H9 (cell line): ENCODE data around the gene USP17L29. TPM values are rescaled to one million over a fixed set of nuclear protein-coding genes. Genes with fewer than 3 reads are reported as not detected.
"Not testable (repeated sequence)": the region's sequence is repeated elsewhere in the genome, so short reads cannot be mapped to it uniquely, and the experiment has no call there.

ENCODE experiments used
- DNase-seq: peaks from one replicate; pipeline ENCODE4 v3.0.0-alpha.2; 2017
- H2AFZ ChIP-seq: one replicate; pipeline ENCODE4 v1.6.1; 2013; ENCODE audit warnings: mild to moderate bottlenecking, low read length, control low read depth, moderate library complexity
- H2AK5ac ChIP-seq: 2 replicates; pipeline ENCODE4 v1.6.1; 2013; ENCODE audit warnings: low read length, control low read depth, mixed read lengths; ENCODE audit not compliant: insufficient read length
- H2BK120ac ChIP-seq: one replicate; pipeline ENCODE4 v1.6.1; 2013; ENCODE audit warnings: low read depth, mild to moderate bottlenecking, low read length, control low read depth, inconsistent platforms; ENCODE audit not compliant: poor library complexity, severe bottlenecking
- H2BK12ac ChIP-seq: 2 replicates; pipeline ENCODE4 v1.6.1; 2013; ENCODE audit warnings: low read length, control low read depth, mixed read lengths, low read depth; ENCODE audit not compliant: insufficient read length
- H2BK15ac ChIP-seq: 2 replicates; pipeline ENCODE4 v1.6.1; 2013; ENCODE audit warnings: low read depth, low read length, control low read depth
- H2BK20ac ChIP-seq: one replicate; pipeline ENCODE4 v1.6.1; 2013; ENCODE audit warnings: low read depth, mild to moderate bottlenecking, low read length, control low read depth, inconsistent platforms; ENCODE audit not compliant: poor library complexity, severe bottlenecking
- H2BK5ac ChIP-seq: 2 replicates; pipeline ENCODE4 v1.6.1; 2013; ENCODE audit warnings: low read length, control low read depth, mixed read lengths; ENCODE audit not compliant: insufficient read length
- H3K14ac ChIP-seq: 2 replicates; pipeline ENCODE4 v1.6.1; 2013; ENCODE audit warnings: low read length, control low read depth; ENCODE audit not compliant: insufficient read depth
- H3K18ac ChIP-seq: 2 replicates; pipeline ENCODE4 v1.6.1; 2013; ENCODE audit warnings: low read depth, mild to moderate bottlenecking, mixed read lengths, low read length, control low read depth; ENCODE audit not compliant: insufficient read length
- H3K23ac ChIP-seq: 2 replicates; pipeline ENCODE4 v1.6.1; 2013; ENCODE audit warnings: low read length, control low read depth, mixed read lengths, low read depth; ENCODE audit not compliant: insufficient read length
- H3K23me2 ChIP-seq: 2 replicates; pipeline ENCODE4 v1.6.1; 2013; ENCODE audit warnings: low read depth, mild to moderate bottlenecking, mixed read lengths, low read length, control low read depth; ENCODE audit not compliant: insufficient read length, poor library complexity, severe bottlenecking
- H3K27ac ChIP-seq: 2 replicates; pipeline ENCODE4 v1.5.1; 2013; ENCODE audit warnings: low read length, control low read depth, mixed read lengths, low read depth; ENCODE audit not compliant: insufficient read length
- H3K27me3 ChIP-seq: 2 replicates; pipeline ENCODE4 v1.6.1; 2013; ENCODE audit warnings: low read length, control low read depth, inconsistent platforms; ENCODE audit not compliant: insufficient read depth
- H3K4ac ChIP-seq: 2 replicates; pipeline ENCODE4 v1.6.1; 2013; ENCODE audit warnings: low read depth, mild to moderate bottlenecking, control low read depth, inconsistent platforms, low read length, moderate library complexity
- H3K4me1 ChIP-seq: 2 replicates; pipeline ENCODE4 v1.6.1; 2013; ENCODE audit warnings: low read length, control low read depth, inconsistent platforms; ENCODE audit not compliant: insufficient read depth
- H3K4me2 ChIP-seq: 2 replicates; pipeline ENCODE4 v1.6.1; 2013; ENCODE audit warnings: low read length, control low read depth, mixed read lengths; ENCODE audit not compliant: insufficient read length, insufficient read depth
- H3K56ac ChIP-seq: 2 replicates; pipeline ENCODE4 v1.6.1; 2013; ENCODE audit warnings: low read depth, mild to moderate bottlenecking, mixed read lengths, low read length, control low read depth; ENCODE audit not compliant: insufficient read length
- H3K79me1 ChIP-seq: 2 replicates; pipeline ENCODE4 v1.6.1; 2013; ENCODE audit warnings: low read depth, mild to moderate bottlenecking, moderate library complexity, low read length, control low read depth, inconsistent platforms; ENCODE audit not compliant: insufficient read depth, poor library complexity, severe bottlenecking
- H3K79me2 ChIP-seq: 2 replicates; pipeline ENCODE4 v1.6.1; 2013; ENCODE audit warnings: low read length, control low read depth, inconsistent platforms; ENCODE audit not compliant: insufficient read depth
- H3K9ac ChIP-seq: 2 replicates; pipeline ENCODE4 v1.6.1; 2013; ENCODE audit warnings: low read length, control low read depth, mixed read lengths; ENCODE audit not compliant: insufficient read length; ENCODE audit errors: extremely low read depth
- H3K9me3 ChIP-seq: one replicate; pipeline ENCODE4 v1.6.1; 2013; ENCODE audit warnings: low read depth, low read length, inconsistent platforms; ENCODE audit not compliant: control insufficient read depth
- H3T11ph ChIP-seq: one replicate; pipeline ENCODE4 v1.6.1; 2013; ENCODE audit warnings: mild to moderate bottlenecking, low read length, control low read depth, inconsistent platforms
- H4K20me1 ChIP-seq: one replicate; pipeline ENCODE4 v1.6.1; 2013; ENCODE audit not compliant: control insufficient read depth, insufficient read length, insufficient read depth
- H4K5ac ChIP-seq: 2 replicates; pipeline ENCODE4 v1.6.1; 2013; ENCODE audit warnings: low read depth, mild to moderate bottlenecking, mixed read lengths, low read length, control low read depth; ENCODE audit not compliant: insufficient read length
- H4K8ac ChIP-seq: replicated peaks from 2 replicates; pipeline ENCODE4 v1.6.1; 2013; ENCODE audit warnings: low read length, control low read depth, mixed read lengths, low read depth; ENCODE audit not compliant: insufficient read length
- H4K91ac ChIP-seq: 2 replicates; pipeline ENCODE4 v1.6.1; 2013; ENCODE audit warnings: low read depth, mild to moderate bottlenecking, moderate library complexity, mixed read lengths, low read length, control low read depth; ENCODE audit not compliant: insufficient read length
- H3K27ac Mint-ChIP-seq, 3 experiments: 2 replicates in 2 of 3; 3 replicates in 1 of 3; pipeline ENCODE4 v1.8.0; 2020 to 2021; ENCODE audit warnings: mixed read lengths in 3 of 3, mild to moderate bottlenecking in 1 of 3, moderate library complexity in 1 of 3
- H3K27me3 Mint-ChIP-seq: 2 replicates; pipeline ENCODE4 v1.8.0; 2021; ENCODE audit warnings: low read depth, mild to moderate bottlenecking, moderate library complexity, mixed read lengths
- H3K36me3 Mint-ChIP-seq, 3 experiments: 2 replicates in 2 of 3; 3 replicates in 1 of 3; pipeline ENCODE4 v1.8.0; 2020 to 2021; ENCODE audit warnings: low read depth in 3 of 3, mixed read lengths in 3 of 3; ENCODE audit not compliant: insufficient read depth in 1 of 3
- H3K4me1 Mint-ChIP-seq, 2 experiments: 2 replicates each; pipeline ENCODE4 v1.8.0; 2020; ENCODE audit warnings: mixed read lengths in 2 of 2
- H3K4me3 Mint-ChIP-seq, 2 experiments: 2 replicates in 1 of 2; 3 replicates in 1 of 2; pipeline ENCODE4 v1.8.0; 2020 to 2021; ENCODE audit warnings: mild to moderate bottlenecking in 2 of 2, mixed read lengths in 2 of 2, moderate library complexity in 1 of 2
- H3K9me3 Mint-ChIP-seq, 2 experiments: 2 replicates in 1 of 2; 3 replicates in 1 of 2; pipeline ENCODE4 v1.8.0; 2020; ENCODE audit warnings: mild to moderate bottlenecking in 2 of 2, mixed read lengths in 2 of 2, moderate library complexity in 1 of 2
- WGBS: extraction: QIAGEN DNeasy Blood & Tissue Kit; methylation state at CpG from one replicate; pipeline ENCODE4 v1.1.7; 2013; ENCODE audit warnings: missing lambda C conversion rate, low lambda C conversion rate, mixed read lengths; ENCODE audit not compliant: insufficient read length; ENCODE audit errors: extremely low coverage; 5-methylcytosine and 5-hydroxymethylcytosine counted together
- total RNA-seq: library from RNA; stranded (reverse); gene quantifications from 2 replicates; pipeline ENCODE4 v1.2.1, GENCODE V29; 2021

Gene USP17L29
- total RNA-seq, 1 experiment from 2014 or later, result not detected

DNA sequence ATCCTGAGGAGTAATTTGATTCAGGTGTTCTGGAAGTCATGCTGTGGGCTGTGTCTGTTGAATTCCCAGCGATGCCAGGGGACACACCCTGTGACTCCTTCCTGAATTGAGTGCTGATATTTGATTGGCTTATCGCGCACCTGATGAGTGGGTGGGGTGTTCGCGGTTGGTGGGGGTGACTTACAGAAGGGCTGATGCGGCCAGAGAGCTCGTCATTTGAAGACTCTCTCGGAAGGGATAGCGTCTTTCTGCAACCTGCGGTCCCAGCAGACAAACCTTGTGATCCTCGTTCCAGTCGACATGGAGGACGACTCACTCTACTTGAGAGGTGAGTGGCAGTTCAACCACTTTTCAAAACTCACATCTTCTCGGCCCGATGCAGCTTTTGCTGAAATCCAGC is 9.6 kb upstream of the USP17L29 start, which contains the start of gene USP17L27:
Gene USP17L27 (plus strand): TSS at position 301 of the 400 bp plus-strand sequence. CDS start 0 bp downstream, at position 301.
- not testable (repeated sequence) for DNase-seq, H3K27me3 Mint-ChIP-seq, H3K18ac ChIP-seq, H2BK12ac ChIP-seq, H3K4me2 ChIP-seq, H4K91ac ChIP-seq, H3K23me2 ChIP-seq, H3K27me3 ChIP-seq, H4K8ac ChIP-seq, H4K5ac ChIP-seq, H4K20me1 ChIP-seq, H2AK5ac ChIP-seq, H2AFZ ChIP-seq, H2BK15ac ChIP-seq, H3K36me3 Mint-ChIP-seq, H3K4me1 ChIP-seq, H3K4ac ChIP-seq, H2BK20ac ChIP-seq, H3K27ac Mint-ChIP-seq, H3K9me3 Mint-ChIP-seq, H3K79me1 ChIP-seq, H2BK120ac ChIP-seq, H3K4me1 Mint-ChIP-seq, H3K79me2 ChIP-seq, H2BK5ac ChIP-seq, H3K14ac ChIP-seq, H3K23ac ChIP-seq, H3K9ac ChIP-seq, H3K9me3 ChIP-seq, H3K56ac ChIP-seq, H3T11ph ChIP-seq, H3K4me3 Mint-ChIP-seq, H3K27ac ChIP-seq
- WGBS, result no CpG with 5 or more reads among the region's 15 CpGs

DNA sequence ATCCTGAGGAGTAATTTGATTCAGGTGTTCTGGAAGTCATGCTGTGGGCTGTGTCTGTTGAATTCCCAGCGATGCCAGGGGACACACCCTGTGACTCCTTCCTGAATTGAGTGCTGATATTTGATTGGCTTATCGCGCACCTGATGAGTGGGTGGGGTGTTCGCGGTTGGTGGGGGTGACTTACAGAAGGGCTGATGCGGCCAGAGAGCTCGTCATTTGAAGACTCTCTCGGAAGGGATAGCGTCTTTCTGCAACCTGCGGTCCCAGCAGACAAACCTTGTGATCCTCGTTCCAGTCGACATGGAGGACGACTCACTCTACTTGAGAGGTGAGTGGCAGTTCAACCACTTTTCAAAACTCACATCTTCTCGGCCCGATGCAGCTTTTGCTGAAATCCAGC is 4.8 kb upstream of the USP17L29 start, which contains the start of gene USP17L28:
Gene USP17L28 (plus strand): TSS at position 301 of the 400 bp plus-strand sequence. CDS start 0 bp downstream, at position 301.
- H3K27ac ChIP-seq, H3T11ph ChIP-seq, H2BK120ac ChIP-seq, H3K9me3 Mint-ChIP-seq, H3K4me2 ChIP-seq, DNase-seq, H2BK15ac ChIP-seq, H4K8ac ChIP-seq, H3K18ac ChIP-seq, H3K36me3 Mint-ChIP-seq, H3K56ac ChIP-seq, H3K4me1 ChIP-seq, H4K5ac ChIP-seq, H3K79me1 ChIP-seq, H3K27ac Mint-ChIP-seq, H2BK12ac ChIP-seq, H4K91ac ChIP-seq, H3K14ac ChIP-seq, H3K27me3 ChIP-seq, H3K23me2 ChIP-seq, H3K79me2 ChIP-seq, H2AK5ac ChIP-seq, H3K23ac ChIP-seq, H2BK20ac ChIP-seq, H3K4me1 Mint-ChIP-seq, H3K27me3 Mint-ChIP-seq, H3K9me3 ChIP-seq, H2BK5ac ChIP-seq, H3K9ac ChIP-seq, H2AFZ ChIP-seq, H3K4ac ChIP-seq, H3K4me3 Mint-ChIP-seq, H4K20me1 ChIP-seq: not testable (repeated sequence)
- no CpG with 5 or more reads among the region's 15 CpGs for WGBS
